IPS DF 6.9 (cell line): ENCODE results near the gene BBS10.
"Not testable (repeated sequence)": the region's sequence is repeated elsewhere in the genome, so short reads cannot be mapped to it uniquely, and the experiment has no call there.

ENCODE experiments used
- DNase-seq: peaks from one replicate; pipeline ENCODE4 v3.0.0-alpha.2; 2013; ENCODE audit warnings: low read depth, low spot score
- H3K27ac ChIP-seq: one replicate; pipeline ENCODE4 v1.5.1; 2013; ENCODE audit warnings: low read length, control low read depth
- H3K27me3 ChIP-seq: 2 replicates; pipeline ENCODE4 v1.6.1; 2013; ENCODE audit warnings: mild to moderate bottlenecking, low read length; ENCODE audit not compliant: control insufficient read depth, insufficient read depth
- H3K36me3 ChIP-seq: 2 replicates; pipeline ENCODE4 v1.6.1; 2013; ENCODE audit warnings: low read length; ENCODE audit not compliant: control insufficient read depth, insufficient read depth
- H3K4me1 ChIP-seq: 2 replicates; pipeline ENCODE4 v1.6.1; 2013; ENCODE audit warnings: low read length; ENCODE audit not compliant: control insufficient read depth, insufficient read depth
- H3K4me3 ChIP-seq: 2 replicates; pipeline ENCODE4 v1.5.1; 2013; ENCODE audit warnings: mild to moderate bottlenecking, low read length
- H3K9me3 ChIP-seq: 2 replicates; pipeline ENCODE4 v1.6.1; 2013; ENCODE audit warnings: low read length, inconsistent platforms; ENCODE audit not compliant: control insufficient read depth, insufficient read depth
- WGBS: extraction: QIAGEN DNeasy Blood & Tissue Kit; methylation state at CpG from one replicate; pipeline ENCODE4 v1.1.7; 2013; ENCODE audit warnings: mixed read lengths, missing lambda C conversion rate; ENCODE audit not compliant: insufficient read length, insufficient coverage; 5-methylcytosine and 5-hydroxymethylcytosine counted together

The BBS10 gene

DNA sequence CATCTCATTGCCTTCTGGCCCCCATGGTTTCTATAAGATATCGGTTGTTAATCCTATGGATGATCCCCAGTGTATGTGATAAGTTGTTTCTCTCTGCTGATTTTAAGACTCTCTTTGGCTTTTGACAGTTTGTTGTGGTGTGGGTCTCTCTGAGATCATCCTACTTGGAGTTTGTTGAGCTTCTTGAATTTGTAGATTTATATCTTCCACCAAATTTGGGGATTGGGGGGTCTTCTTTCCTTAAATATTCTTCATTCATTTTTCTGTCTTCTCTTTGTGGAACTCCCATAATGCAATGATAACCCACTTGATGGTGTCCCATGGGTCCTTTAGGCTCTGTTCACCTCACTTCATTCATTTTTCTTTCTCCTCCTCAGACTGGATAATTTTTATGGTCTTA lies 20.0 kb upstream of the BBS10 start:
- no peak overlapping the region for H3K27ac ChIP-seq
- WGBS: no CpG with 5 or more reads among the region's 1 CpG
- no peak for DNase-seq
- H3K4me3 ChIP-seq: no peak overlapping the region
- H3K4me1 ChIP-seq: no peaks in the 10 kb centered on the region
- no peaks in the 10 kb centered on the region for H3K36me3 ChIP-seq
- no peaks in the 10 kb centered on the region for H3K27me3 ChIP-seq
- H3K9me3 ChIP-seq: no peaks in the 10 kb centered on the region

DNA sequence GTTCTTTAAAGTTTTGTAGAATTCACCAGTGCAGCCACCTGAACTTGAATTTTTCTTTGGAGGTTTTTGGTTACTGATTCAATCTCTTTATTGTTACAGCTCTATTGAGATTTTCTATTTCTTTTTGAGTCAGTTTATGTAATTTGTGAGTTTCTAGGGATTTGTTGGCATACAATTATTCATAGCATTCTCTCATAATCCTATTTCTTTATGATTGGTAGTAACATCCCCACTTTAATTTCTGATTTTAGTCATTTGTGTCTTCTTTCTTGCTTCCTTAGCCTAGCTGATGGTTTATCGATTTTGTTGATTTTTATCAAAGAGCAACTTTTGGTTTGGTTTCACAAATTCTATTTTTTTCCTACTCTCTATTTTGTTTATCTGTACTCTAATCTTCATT lies 17.9 kb upstream of the BBS10 start:
- no peaks in the 10 kb centered on the region for H3K27me3 ChIP-seq
- no peak overlapping the region for H3K27ac ChIP-seq
- H3K9me3 ChIP-seq: no peaks in the 10 kb centered on the region
- no peaks in the 10 kb centered on the region for H3K36me3 ChIP-seq
- DNase-seq: no peak
- no peak overlapping the region for H3K4me3 ChIP-seq
- no peaks in the 10 kb centered on the region for H3K4me1 ChIP-seq
- no CpG with 5 or more reads among the region's 1 CpG for WGBS

DNA sequence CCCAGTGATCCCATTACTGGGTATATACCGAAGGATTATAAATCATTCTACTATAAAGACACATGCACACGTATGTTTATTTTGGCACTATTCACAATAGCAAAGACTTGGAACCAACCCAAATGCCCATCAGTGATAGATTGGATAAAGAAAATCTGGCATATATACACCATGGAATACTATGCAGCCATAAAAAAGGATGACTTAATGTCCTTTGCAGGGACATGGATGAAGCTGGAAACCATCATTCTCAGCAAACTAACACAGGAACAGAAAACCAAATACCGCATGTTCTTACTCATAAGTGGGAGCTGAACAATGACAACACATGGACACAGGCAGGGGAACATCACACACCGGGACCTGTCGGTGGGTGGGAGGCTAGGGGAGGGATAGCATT lies 15.9 kb upstream of the BBS10 start:
- not testable (repeated sequence) for H3K27me3 ChIP-seq, H3K4me3 ChIP-seq, DNase-seq, H3K4me1 ChIP-seq, H3K36me3 ChIP-seq, H3K9me3 ChIP-seq, H3K27ac ChIP-seq
- no CpG with 5 or more reads among the region's 5 CpGs for WGBS

DNA sequence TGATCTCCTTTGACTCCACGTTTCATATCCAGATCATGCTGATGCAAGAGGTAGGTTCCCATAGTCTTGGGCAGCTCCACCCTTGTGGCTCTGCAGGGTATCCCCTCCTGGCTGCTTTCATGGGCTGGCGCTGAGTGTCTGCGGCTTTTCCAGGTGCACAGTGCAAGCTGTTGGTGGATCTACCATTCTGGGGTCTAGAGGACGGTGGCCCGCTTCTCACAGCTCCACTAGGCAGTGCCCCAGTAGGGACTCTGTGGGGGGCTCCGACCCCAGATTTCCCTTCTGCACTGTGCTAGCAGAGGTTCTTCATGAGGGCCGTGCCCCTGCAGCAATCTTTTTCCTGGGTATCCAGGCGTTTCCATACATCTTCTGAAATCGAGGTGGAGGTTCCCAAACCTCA lies 12.1 kb upstream of the BBS10 start:
- no peak overlapping the region for H3K27ac ChIP-seq
- DNase-seq: no peak
- no peaks in the 10 kb centered on the region for H3K36me3 ChIP-seq
- H3K9me3 ChIP-seq: no peaks in the 10 kb centered on the region
- H3K4me1 ChIP-seq: no peaks in the 10 kb centered on the region
- no CpG with 5 or more reads among the region's 9 CpGs for WGBS
- H3K27me3 ChIP-seq: no peaks in the 10 kb centered on the region
- H3K4me3 ChIP-seq: no peak overlapping the region

DNA sequence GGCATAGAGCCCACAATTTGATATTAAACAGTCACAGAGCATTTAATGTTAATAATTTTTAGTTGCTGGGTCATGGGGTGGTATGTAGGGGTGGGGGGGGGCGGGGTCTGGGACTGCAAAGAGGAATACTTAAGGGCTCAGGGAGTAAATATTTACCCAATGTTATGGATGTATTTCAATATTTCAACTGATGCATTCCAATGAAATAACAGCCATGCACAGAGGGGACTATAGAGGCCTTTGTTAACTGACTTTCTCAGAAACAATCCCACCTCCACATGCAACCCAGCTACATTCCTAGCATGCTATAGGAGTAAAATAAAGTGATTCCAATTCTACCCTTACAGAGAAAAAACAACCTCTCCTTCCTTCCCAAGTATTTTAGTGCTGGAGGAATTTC lies 7.9 kb upstream of the BBS10 start:
- H3K27ac ChIP-seq: no peak overlapping the region
- no peaks in the 10 kb centered on the region for H3K4me1 ChIP-seq
- no peak for DNase-seq
- H3K4me3 ChIP-seq: no peak overlapping the region
- no peaks in the 10 kb centered on the region for H3K27me3 ChIP-seq
- no peaks in the 10 kb centered on the region for H3K36me3 ChIP-seq
- WGBS: no CpG with 5 or more reads among the region's 1 CpG
- no peaks in the 10 kb centered on the region for H3K9me3 ChIP-seq

DNA sequence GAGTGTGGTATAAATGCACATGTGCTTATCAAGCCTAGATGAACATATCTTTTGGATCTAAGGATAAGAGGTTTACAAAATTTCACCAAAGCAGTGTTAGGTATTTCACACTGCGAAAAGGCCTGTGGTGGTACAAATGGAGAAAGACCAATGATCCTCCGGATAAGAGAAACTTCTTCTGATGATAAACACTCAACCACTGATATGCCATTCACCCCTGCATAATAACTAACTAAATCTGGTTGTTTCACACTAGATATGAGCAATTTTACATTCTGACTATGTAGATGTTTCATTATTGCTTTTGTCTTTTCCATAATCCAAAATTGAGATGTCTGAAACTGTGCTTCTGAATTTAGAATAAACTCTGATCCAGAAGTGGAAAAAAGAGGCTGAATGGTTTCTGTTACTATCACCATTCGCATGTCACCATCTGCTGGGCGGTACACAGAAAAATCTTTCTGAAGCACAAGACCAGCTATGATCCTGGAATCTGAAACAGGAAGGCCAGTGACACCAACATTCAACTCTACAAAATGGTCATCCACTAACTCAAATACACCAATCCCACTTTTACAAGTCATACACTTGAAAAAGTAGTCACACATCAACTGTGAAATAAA lies 1.3 kb downstream of the BBS10 start:
- no peaks in the 10 kb centered on the region for H3K9me3 ChIP-seq

DNA sequence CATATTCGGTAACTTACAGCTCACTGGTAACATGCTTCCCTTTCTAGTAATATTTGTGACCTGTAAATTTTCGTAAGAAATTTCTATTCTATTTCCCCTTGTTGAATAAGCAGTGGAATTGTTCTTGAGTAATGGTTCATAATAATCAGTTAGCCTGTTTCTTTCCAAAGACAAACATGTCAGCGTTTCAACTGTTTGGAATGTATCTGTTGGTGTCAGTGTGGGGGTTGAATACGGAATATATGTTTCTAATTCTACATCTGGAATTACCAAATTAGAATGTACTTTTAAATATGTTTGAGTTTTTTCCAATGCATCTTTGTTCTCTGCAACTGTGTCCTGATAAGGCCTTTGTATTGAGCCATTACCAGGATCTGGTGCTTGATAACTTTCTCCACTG lies 2.0 kb downstream of the BBS10 start:
- H3K4me3 ChIP-seq: no peak overlapping the region
- H3K36me3 ChIP-seq: no peaks in the 10 kb centered on the region
- H3K4me1 ChIP-seq: no peaks in the 10 kb centered on the region
- no peaks in the 10 kb centered on the region for H3K27me3 ChIP-seq
- no peak for DNase-seq
- H3K27ac ChIP-seq: no peak overlapping the region
- WGBS: no CpG with 5 or more reads among the region's 4 CpGs
- H3K9me3 ChIP-seq: no peaks in the 10 kb centered on the region

More for the DNA sequence above, 1.3 kb downstream of the BBS10 start:
- WGBS: no CpG with 5 or more reads among the region's 4 CpGs
- no peaks in the 10 kb centered on the region for H3K36me3 ChIP-seq
- no peak overlapping the region for H3K27ac ChIP-seq
- no peak overlapping the region for H3K4me3 ChIP-seq
- no peak for DNase-seq
- no peaks in the 10 kb centered on the region for H3K27me3 ChIP-seq
- no peaks in the 10 kb centered on the region for H3K4me1 ChIP-seq

DNA sequence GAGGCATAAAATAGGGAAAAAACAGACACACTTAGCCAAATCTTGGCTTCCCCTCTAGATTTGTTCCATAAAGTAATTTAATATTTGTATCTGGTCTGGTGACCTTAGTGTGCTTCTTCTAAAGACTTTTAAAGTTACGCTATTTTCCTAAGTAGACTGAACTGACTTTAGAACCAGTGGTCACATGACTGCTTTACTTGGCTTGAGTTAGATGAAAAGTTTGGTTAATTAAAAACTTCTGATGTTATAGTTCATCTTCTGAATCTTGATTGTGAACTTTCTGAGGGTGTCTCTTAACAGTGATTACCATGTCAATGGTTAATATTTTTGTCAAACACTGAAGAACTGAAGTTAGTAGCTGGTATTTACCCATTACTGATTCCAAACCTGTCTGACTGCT lies 2.6 kb downstream of the BBS10 start:
- no peak for DNase-seq
- H3K27me3 ChIP-seq: no peaks in the 10 kb centered on the region

DNA sequence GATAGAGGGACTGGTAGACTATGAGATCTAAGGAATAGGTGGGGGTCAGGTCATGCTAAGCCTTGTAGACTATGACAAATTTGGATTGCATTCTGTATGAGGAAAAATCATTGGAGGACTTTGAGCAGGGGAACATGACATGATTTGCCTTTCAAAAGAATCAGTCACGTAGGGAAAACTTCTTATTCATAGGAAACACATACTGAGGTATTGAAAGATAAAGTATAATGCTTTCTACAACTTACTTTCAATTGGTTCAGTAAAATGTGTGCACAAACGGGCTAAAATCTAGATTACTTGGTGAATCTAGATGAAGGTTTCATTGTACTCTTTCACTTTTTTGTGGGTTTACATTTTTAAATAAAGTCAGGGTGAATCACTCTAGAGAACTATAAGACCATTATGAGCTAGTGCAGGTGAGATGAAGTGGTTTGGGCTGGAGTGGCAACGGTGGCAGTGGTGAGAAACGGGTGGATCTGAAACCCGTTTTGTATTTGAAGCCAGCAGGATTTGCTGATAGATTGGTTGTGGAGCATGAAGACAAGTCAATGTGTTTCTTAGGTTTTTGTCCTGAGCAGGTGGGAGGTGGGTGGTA lies 6.7 kb downstream of the BBS10 start:
- H3K27ac ChIP-seq: no peak overlapping the region
- WGBS: no CpG with 5 or more reads among the region's 5 CpGs

More for the DNA sequence above, 2.6 kb downstream of the BBS10 start:
- H3K9me3 ChIP-seq: no peaks in the 10 kb centered on the region
- no peaks in the 10 kb centered on the region for H3K4me1 ChIP-seq
- no peak overlapping the region for H3K27ac ChIP-seq
- H3K4me3 ChIP-seq: no peak overlapping the region
- WGBS: no CpG with 5 or more reads among the region's 1 CpG
- no peaks in the 10 kb centered on the region for H3K36me3 ChIP-seq

DNA sequence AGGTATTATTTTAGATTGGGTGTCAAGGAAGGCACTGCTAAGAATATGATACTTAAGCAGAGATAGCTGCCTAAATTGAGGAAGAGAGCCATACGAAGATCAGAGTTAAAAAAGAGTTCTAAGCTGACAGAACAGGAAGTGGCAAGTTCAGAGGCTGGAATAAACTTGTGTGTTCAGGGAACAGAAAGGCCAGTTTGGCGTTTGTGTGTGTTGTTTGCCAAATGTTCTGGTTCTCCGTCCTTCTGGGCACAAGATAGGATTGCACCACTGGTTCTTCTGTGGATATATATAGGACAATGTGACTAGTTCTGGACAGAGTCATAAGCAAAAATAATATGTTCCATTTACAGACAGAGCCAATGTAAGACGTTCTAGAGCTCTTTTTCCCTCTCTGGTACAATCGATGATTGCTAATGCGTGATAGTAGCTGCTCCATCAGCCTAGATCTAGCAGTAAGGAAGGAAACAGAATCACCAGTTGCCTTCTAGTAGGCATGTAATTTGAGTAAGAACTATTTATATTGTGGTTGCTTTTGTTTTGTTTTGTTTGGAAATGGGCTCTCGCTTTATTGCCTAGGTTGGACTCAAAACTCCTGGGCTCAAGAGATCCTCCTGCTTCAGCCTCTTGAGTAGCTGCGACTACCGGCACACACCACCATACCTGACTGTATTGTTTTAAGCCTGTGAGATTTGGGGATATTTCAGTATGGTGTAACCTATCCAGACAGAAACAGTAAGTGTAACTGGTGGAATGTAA lies 7.4 kb downstream of the BBS10 start:
- no peak overlapping the region for H3K4me3 ChIP-seq
- no peaks in the 10 kb centered on the region for H3K9me3 ChIP-seq
- no CpG with 5 or more reads among the region's 9 CpGs for WGBS
- no peaks in the 10 kb centered on the region for H3K36me3 ChIP-seq
- no peaks in the 10 kb centered on the region for H3K27me3 ChIP-seq
- H3K4me1 ChIP-seq: no peaks in the 10 kb centered on the region
- no peak overlapping the region for H3K27ac ChIP-seq
- no peak for DNase-seq

More for the DNA sequence above, 6.7 kb downstream of the BBS10 start:
- H3K4me1 ChIP-seq: no peaks in the 10 kb centered on the region
- H3K27me3 ChIP-seq: no peaks in the 10 kb centered on the region
- H3K36me3 ChIP-seq: no peaks in the 10 kb centered on the region
- H3K9me3 ChIP-seq: no peaks in the 10 kb centered on the region
- DNase-seq: no peak
- H3K4me3 ChIP-seq: no peak overlapping the region
